Measurements from ENCODE around the gene SAT1. TPM values are rescaled to one million over a fixed set of nuclear protein-coding genes. Genes with fewer than 3 reads are reported as not detected.

SAT1 gene
- total RNA-seq, 1 donor from 2014 or later = 784 TPM

- Histone ChIP-seq H3K4me3 (no peak overlapping the region), H3K4me1 (no peaks in the 10 kb centered on the region), H3K27me3 (no peaks in the 10 kb centered on the region), H3K36me3 (no peaks in the 10 kb centered on the region), H3K27ac (no peak overlapping the region), H3K9me3 (no peaks in the 10 kb centered on the region)
- ATAC-seq = no peak
- intact Hi-C loops (cut with DNase I) = no loop called here
- DNase-seq = no peak
- no peak for TF ChIP-seq CTCF (IDR thresholded peaks at IDR 0.05)
Observed at GRCh38 chrX:23821847-23822246, 38.9 kb downstream of the SAT1 start.

GRCh38 chrX:23822397-23822796 lies 39.4 kb downstream of the SAT1 start:
- no peak overlapping the region for H3K4me3 ChIP-seq
- H3K27me3 ChIP-seq = no peaks in the 10 kb centered on the region
- no peaks in the 10 kb centered on the region for H3K36me3 ChIP-seq
- H3K27ac ChIP-seq = no peak overlapping the region
- H3K9me3 ChIP-seq = no peaks in the 10 kb centered on the region
- DNase-seq = no peak
- no peak for TF ChIP-seq CTCF (IDR thresholded peaks at IDR 0.05)
- intact Hi-C loops (cut with DNase I) = no loop called here
- peak; percentile 44 for ATAC-seq
- H3K4me1 ChIP-seq = no peaks in the 10 kb centered on the region

GRCh38 chrX:23822841-23823240 lies 39.9 kb downstream of the SAT1 start:
- no peak for ATAC-seq
- no peak for DNase-seq
- intact Hi-C loops (cut with DNase I) = no loop called here

GRCh38 chrX:23825675-23826074 lies 42.7 kb downstream of the SAT1 start:
- no peak for DNase-seq
- Histone ChIP-seq H3K27me3 (no peaks in the 10 kb centered on the region), H3K4me3 (no peak overlapping the region), H3K27ac (no peak overlapping the region), H3K9me3 (no peaks in the 10 kb centered on the region), H3K4me1 (no peaks in the 10 kb centered on the region), H3K36me3 (no peaks in the 10 kb centered on the region)
- intact Hi-C loops (cut with DNase I) = no loop called here
- TF ChIP-seq CTCF (IDR thresholded peaks at IDR 0.05) = no peak
- no peak for ATAC-seq

More at GRCh38 chrX:23822841-23823240, 39.9 kb downstream of the SAT1 start:
- no peak for TF ChIP-seq CTCF (IDR thresholded peaks at IDR 0.05)
- no peaks in the 10 kb centered on the region for H3K36me3 ChIP-seq
- no peaks in the 10 kb centered on the region for H3K27me3 ChIP-seq
- H3K27ac ChIP-seq = no peak overlapping the region
- no peaks in the 10 kb centered on the region for H3K4me1 ChIP-seq
- H3K4me3 ChIP-seq = no peak overlapping the region
- H3K9me3 ChIP-seq = no peaks in the 10 kb centered on the region

GRCh38 chrX:23826216-23826615 lies 43.2 kb downstream of the SAT1 start:
- DNase-seq (no peak), ATAC-seq (no peak)
- no peak for TF ChIP-seq CTCF (IDR thresholded peaks at IDR 0.05)
- Histone ChIP-seq H3K9me3 (no peaks in the 10 kb centered on the region), H3K27ac (no peak overlapping the region), H3K27me3 (no peaks in the 10 kb centered on the region), H3K4me1 (no peaks in the 10 kb centered on the region), H3K36me3 (no peaks in the 10 kb centered on the region), H3K4me3 (no peak overlapping the region)
- intact Hi-C loops (cut with DNase I) = no loop called here

GRCh38 chrX:23826653-23827052 lies 43.7 kb downstream of the SAT1 start:
- DNase-seq = no peak
- no peak for ATAC-seq
- no peaks in the 10 kb centered on the region for H3K27me3 ChIP-seq
- H3K36me3 ChIP-seq = no peaks in the 10 kb centered on the region
- TF ChIP-seq CTCF (IDR thresholded peaks at IDR 0.05) = no peak
- H3K27ac ChIP-seq = no peak overlapping the region
- no peaks in the 10 kb centered on the region for H3K4me1 ChIP-seq
- no peak overlapping the region for H3K4me3 ChIP-seq
- no peaks in the 10 kb centered on the region for H3K9me3 ChIP-seq
- intact Hi-C loops (cut with DNase I) = no loop called here
